Mesenchymal stem cell (in vitro differentiated cells and primary cell): ENCODE results near the gene GRIN2C.

Source experiments
- DNase-seq: peaks from one replicate; pipeline ENCODE4 v3.0.0-alpha.2; 2013
- H2AFZ ChIP-seq: one replicate; pipeline ENCODE4 v1.6.1; 2013; ENCODE audit warnings: low read depth, mild to moderate bottlenecking, control low read depth, inconsistent platforms, low read length, moderate library complexity
- H2AK5ac ChIP-seq: 2 replicates; pipeline ENCODE4 v1.6.1; 2013; ENCODE audit warnings: low read length, moderate library complexity, mild to moderate bottlenecking, inconsistent platforms; ENCODE audit not compliant: severe bottlenecking
- H2BK120ac ChIP-seq: one replicate; pipeline ENCODE4 v1.6.1; 2013; ENCODE audit warnings: low read depth, mild to moderate bottlenecking, inconsistent platforms, low read length, moderate library complexity
- H2BK12ac ChIP-seq, 2 experiments: one replicate each; pipeline ENCODE4 v1.6.1; 2013; ENCODE audit warnings: inconsistent platforms in 2 of 2, low read length in 2 of 2, mild to moderate bottlenecking in 2 of 2, moderate library complexity in 2 of 2, control low read depth in 1 of 2
- H2BK15ac ChIP-seq: one replicate; pipeline ENCODE4 v1.6.1; 2013; ENCODE audit warnings: mild to moderate bottlenecking, low read depth, inconsistent platforms; ENCODE audit not compliant: poor library complexity, severe bottlenecking
- H2BK5ac ChIP-seq: 2 replicates; pipeline ENCODE4 v1.6.1; 2013; ENCODE audit warnings: low read depth, mild to moderate bottlenecking, low read length, control low read depth, inconsistent platforms; ENCODE audit not compliant: poor library complexity, severe bottlenecking
- H3K14ac ChIP-seq, 2 experiments: one replicate each; pipeline ENCODE4 v1.6.1; 2013; ENCODE audit warnings: inconsistent platforms in 2 of 2, low read length in 2 of 2, control low read depth in 1 of 2, mild to moderate bottlenecking in 1 of 2, moderate library complexity in 1 of 2
- H3K18ac ChIP-seq, 2 experiments: one replicate each; pipeline ENCODE4 v1.6.1; 2013; ENCODE audit warnings: inconsistent platforms in 2 of 2, low read length in 2 of 2, control low read depth in 1 of 2, low read depth in 1 of 2, mild to moderate bottlenecking in 1 of 2
- H3K23ac ChIP-seq, 2 experiments: one replicate each; pipeline ENCODE4 v1.6.1; 2013; ENCODE audit warnings: inconsistent platforms in 2 of 2, low read length in 2 of 2, mild to moderate bottlenecking in 2 of 2, moderate library complexity in 2 of 2, control low read depth in 1 of 2
- H3K27ac ChIP-seq: 2 replicates; pipeline ENCODE4 v1.5.1; 2013; ENCODE audit warnings: mild to moderate bottlenecking, moderate library complexity, low read length, control low read depth, inconsistent platforms; ENCODE audit not compliant: poor library complexity, severe bottlenecking
- H3K27me3 ChIP-seq, 2 experiments: 2 replicates each; pipeline versions ENCODE4 v1.6.1 to v1.7.0; 2013; ENCODE audit warnings: low read length in 2 of 2, mild to moderate bottlenecking in 2 of 2, moderate library complexity in 2 of 2, control low read depth in 1 of 2, inconsistent platforms in 1 of 2; ENCODE audit not compliant: control insufficient read depth in 1 of 2, insufficient read depth in 1 of 2
- H3K36me3 ChIP-seq, 2 experiments: 2 replicates each; pipeline versions ENCODE4 v1.6.1 to v1.7.0; 2013; ENCODE audit warnings: low read length in 2 of 2, control low read depth in 1 of 2, inconsistent platforms in 1 of 2, low read depth in 1 of 2, mild to moderate bottlenecking in 1 of 2; ENCODE audit not compliant: insufficient read depth in 2 of 2, control insufficient read depth in 1 of 2
- H3K4ac ChIP-seq, 2 experiments: one replicate each; pipeline ENCODE4 v1.6.1; 2013; ENCODE audit warnings: inconsistent platforms in 2 of 2, low read length in 2 of 2, mild to moderate bottlenecking in 2 of 2, moderate library complexity in 2 of 2, control low read depth in 1 of 2, low read depth in 1 of 2
- H3K4me1 ChIP-seq: 2 replicates; pipeline ENCODE4 v1.6.1; 2013; ENCODE audit warnings: low read depth, low read length, control low read depth; ENCODE audit not compliant: control insufficient read depth, insufficient read depth
- H3K4me2 ChIP-seq: 2 replicates; pipeline ENCODE4 v1.6.1; 2013; ENCODE audit warnings: low read length, mild to moderate bottlenecking, inconsistent platforms; ENCODE audit not compliant: poor library complexity, severe bottlenecking
- H3K4me3 ChIP-seq, 2 experiments: 2 replicates each; pipeline versions ENCODE4 v1.5.1 to v1.7.0; 2013; ENCODE audit warnings: low read length in 2 of 2, mild to moderate bottlenecking in 2 of 2, control low read depth in 1 of 2, low read depth in 1 of 2; ENCODE audit not compliant: insufficient read depth in 1 of 2
- H3K79me1 ChIP-seq: replicated peaks from 2 replicates; pipeline ENCODE4 v1.6.1; 2013; ENCODE audit warnings: mild to moderate bottlenecking, control low read depth, low read length, inconsistent platforms; ENCODE audit not compliant: poor library complexity, severe bottlenecking
- H3K9ac ChIP-seq: 2 replicates; pipeline ENCODE4 v1.7.0; 2013; ENCODE audit warnings: mild to moderate bottlenecking, low read length, moderate library complexity
- H3K9me3 ChIP-seq: 2 replicates; pipeline ENCODE4 v1.7.0; 2013; ENCODE audit warnings: mild to moderate bottlenecking, low read length; ENCODE audit not compliant: control insufficient read depth
- H4K8ac ChIP-seq: one replicate; pipeline ENCODE4 v1.6.1; 2013; ENCODE audit warnings: inconsistent platforms, mild to moderate bottlenecking, low read length, moderate library complexity
- H4K91ac ChIP-seq: one replicate; pipeline ENCODE4 v1.6.1; 2013; ENCODE audit warnings: mild to moderate bottlenecking, low read length, inconsistent platforms
- WGBS: methylation state at CpG from one replicate; pipeline ENCODE4 v1.1.7; 2013; ENCODE audit warnings: mixed read lengths; 5-methylcytosine and 5-hydroxymethylcytosine counted together

Gene GRIN2C

DNA sequence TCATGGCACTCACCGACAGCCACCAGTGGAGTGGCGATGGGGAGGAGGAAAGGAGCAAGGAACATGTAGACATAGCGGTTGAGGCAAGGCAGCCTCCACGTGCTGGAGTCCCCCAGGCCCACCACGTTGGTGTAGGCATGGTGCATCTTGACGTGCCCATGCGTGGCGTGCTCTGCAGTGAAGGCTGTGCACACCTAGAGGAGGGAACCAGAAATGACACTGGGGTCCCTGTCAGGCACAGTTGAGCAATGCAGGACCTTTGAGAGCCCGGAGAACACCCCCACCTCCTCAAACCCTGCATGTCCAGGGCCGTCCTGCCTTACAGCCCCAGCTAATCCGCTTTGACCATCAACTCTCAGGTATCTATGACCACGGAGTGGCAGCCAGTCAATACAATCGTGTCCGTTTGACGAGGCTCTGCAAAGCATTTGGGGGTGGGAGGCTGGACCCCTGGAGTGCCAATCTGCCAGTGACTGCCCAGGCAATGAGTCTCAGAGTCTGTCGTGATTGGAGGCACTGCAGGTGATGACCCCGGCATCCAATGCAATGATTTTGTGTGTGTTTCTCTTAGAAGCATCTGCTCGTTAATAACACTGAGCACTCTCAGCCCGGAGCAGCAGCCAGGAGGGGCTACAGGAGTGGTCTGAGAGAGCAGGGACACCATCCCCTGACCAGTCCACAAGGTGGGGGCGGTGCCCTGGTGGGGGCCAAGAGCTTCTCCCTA, 23.0 kb upstream of the GRIN2C start:
- Histone ChIP-seq H3K27me3 (peaks cover 39 to 71% of the 10 kb centered on the region in 2 experiments), H3K4me2 (no peak overlapping the region), H2BK12ac (no peak overlapping the region), H3K4ac (no peak overlapping the region), H3K9ac (no peak overlapping the region), H3K79me1 (no peaks in the 10 kb centered on the region), H3K23ac (no peak overlapping the region), H4K8ac (no peak overlapping the region), H3K36me3 (no peaks in the 10 kb centered on the region), H2BK5ac (no peak overlapping the region), H3K14ac (no peak overlapping the region), H2BK15ac (no peak overlapping the region), H2BK120ac (no peak overlapping the region), H3K27ac (no peak overlapping the region), H3K18ac (no peak overlapping the region), H3K4me1 (no peaks in the 10 kb centered on the region), H3K9me3 (no peaks in the 10 kb centered on the region), H3K4me3 (no peak overlapping the region), H2AK5ac (no peak overlapping the region), H4K91ac (no peak overlapping the region), H2AFZ (no peak overlapping the region)
- WGBS, result 84% methylated on average over 20 of the region's 20 CpGs
- no peak for DNase-seq

DNA sequence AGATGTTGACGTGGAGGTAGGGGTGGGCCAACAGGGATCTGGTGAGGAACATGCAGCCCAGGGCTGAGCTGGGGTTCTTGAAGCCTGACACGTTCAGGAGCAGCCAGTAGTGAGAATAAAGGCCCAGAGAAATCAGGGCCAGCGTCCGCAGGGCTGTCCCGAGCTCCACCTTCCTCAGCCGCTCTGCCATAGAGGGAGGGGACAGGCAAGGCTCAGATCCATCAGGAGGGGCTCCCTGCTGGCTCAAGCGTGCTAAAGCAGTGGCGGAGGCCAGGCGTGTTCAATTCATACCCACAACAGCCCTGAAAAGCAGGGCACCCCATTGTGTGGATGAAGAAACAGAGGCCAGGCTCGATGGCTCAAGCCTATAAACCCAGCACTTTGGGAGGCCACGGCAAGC, 21.4 kb upstream of the GRIN2C start:
- H3K23ac ChIP-seq, result no peak overlapping the region
- H3K4me2 ChIP-seq, result no peak overlapping the region
- no peak overlapping the region for H3K27ac ChIP-seq
- no peak overlapping the region for H2AFZ ChIP-seq
- no peak overlapping the region for H3K14ac ChIP-seq
- 76% methylated on average over 10 of the region's 11 CpGs for WGBS
- no peak overlapping the region for H3K4ac ChIP-seq
- no peak overlapping the region for H4K8ac ChIP-seq
- no peak overlapping the region for H2BK15ac ChIP-seq
- no peak overlapping the region for H3K4me3 ChIP-seq
- no peaks in the 10 kb centered on the region for H3K9me3 ChIP-seq
- H3K27me3 ChIP-seq, result peaks cover 39 to 58% of the 10 kb centered on the region in 2 experiments
- no peaks in the 10 kb centered on the region for H3K36me3 ChIP-seq
- H2BK5ac ChIP-seq, result no peak overlapping the region
- no peak overlapping the region for H2AK5ac ChIP-seq
- no peaks in the 10 kb centered on the region for H3K4me1 ChIP-seq
- no peak overlapping the region for H3K9ac ChIP-seq
- no peaks in the 10 kb centered on the region for H3K79me1 ChIP-seq
- H4K91ac ChIP-seq, result no peak overlapping the region
- no peak overlapping the region for H2BK120ac ChIP-seq
- DNase-seq, result no peak
- H3K18ac ChIP-seq, result no peak overlapping the region
- H2BK12ac ChIP-seq, result no peak overlapping the region

DNA sequence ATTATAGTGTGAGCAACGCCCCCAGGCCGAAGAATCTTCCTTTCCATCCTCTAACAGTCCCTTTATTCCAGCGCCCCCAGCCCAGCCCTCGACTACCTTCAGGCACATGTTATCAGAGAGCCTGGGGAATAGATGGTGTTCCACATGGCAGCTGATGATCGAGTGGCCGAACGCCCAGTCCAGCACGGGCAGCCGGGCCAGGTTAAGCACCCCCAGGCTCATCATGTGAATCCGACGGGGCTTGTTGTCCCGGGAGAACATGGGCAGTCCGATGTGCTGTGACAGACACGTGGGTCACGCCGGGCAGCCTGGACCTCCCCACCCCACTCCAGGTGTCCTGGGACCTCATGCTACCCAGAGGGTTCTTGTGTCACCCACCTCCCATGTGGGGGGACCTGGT, 19.6 kb upstream of the GRIN2C start:
- H3K23ac ChIP-seq, result no peak overlapping the region
- H2AFZ ChIP-seq, result no peak overlapping the region
- H3K4me3 ChIP-seq, result no peak overlapping the region
- no peak overlapping the region for H3K4ac ChIP-seq
- H3K27ac ChIP-seq, result no peak overlapping the region
- no peak overlapping the region for H4K8ac ChIP-seq
- H3K9me3 ChIP-seq, result no peaks in the 10 kb centered on the region
- WGBS, result 88% methylated on average over 14 of the region's 16 CpGs
- H3K4me1 ChIP-seq, result no peaks in the 10 kb centered on the region
- no peak for DNase-seq
- H3K36me3 ChIP-seq, result no peaks in the 10 kb centered on the region
- no peak overlapping the region for H3K14ac ChIP-seq
- H3K18ac ChIP-seq, result no peak overlapping the region
- H3K9ac ChIP-seq, result no peak overlapping the region
- no peak overlapping the region for H2BK15ac ChIP-seq
- H2BK5ac ChIP-seq, result no peak overlapping the region
- no peak overlapping the region for H3K4me2 ChIP-seq
- H2BK120ac ChIP-seq, result no peak overlapping the region
- H2AK5ac ChIP-seq, result no peak overlapping the region
- H4K91ac ChIP-seq, result no peak overlapping the region
- H3K27me3 ChIP-seq, result peaks cover 41 to 48% of the 10 kb centered on the region in 2 experiments
- no peak overlapping the region for H2BK12ac ChIP-seq
- H3K79me1 ChIP-seq, result no peaks in the 10 kb centered on the region

DNA sequence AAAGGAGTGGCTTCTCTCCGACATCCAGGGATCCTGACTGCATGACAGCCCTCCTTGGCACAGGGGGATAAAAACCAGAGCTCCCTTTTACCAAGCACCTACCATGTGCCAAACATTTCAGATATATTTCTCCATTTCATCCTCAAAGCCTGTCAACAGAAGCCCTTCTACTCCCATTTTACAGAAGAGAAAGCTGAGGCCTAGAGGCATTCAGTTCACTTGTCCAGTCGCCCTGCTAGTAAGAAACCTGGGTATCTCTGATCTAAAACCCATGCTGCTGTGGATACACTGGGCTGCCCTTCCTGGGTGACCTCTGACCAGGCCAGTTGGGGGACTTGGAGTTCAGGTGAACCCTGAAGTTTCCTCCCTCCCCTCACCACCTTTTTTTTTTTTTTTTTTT, 19.0 kb upstream of the GRIN2C start:
- Histone ChIP-seq H2BK15ac (no peak overlapping the region), H3K4me2 (no peak overlapping the region), H3K18ac (no peak overlapping the region), H3K27me3 (peaks cover 41 to 42% of the 10 kb centered on the region in 2 experiments), H2BK120ac (no peak overlapping the region), H3K4me1 (no peaks in the 10 kb centered on the region), H2AK5ac (no peak overlapping the region), H3K27ac (no peak overlapping the region), H3K79me1 (no peaks in the 10 kb centered on the region), H3K14ac (no peak overlapping the region), H4K8ac (no peak overlapping the region), H3K9ac (no peak overlapping the region), H2BK5ac (no peak overlapping the region), H2BK12ac (no peak overlapping the region), H3K9me3 (no peaks in the 10 kb centered on the region), H3K4ac (no peak overlapping the region), H2AFZ (no peak overlapping the region), H3K36me3 (no peaks in the 10 kb centered on the region), H4K91ac (no peak overlapping the region), H3K23ac (no peak overlapping the region), H3K4me3 (no peak overlapping the region)
- WGBS, result 64% methylated on average over 2 of the region's 2 CpGs
- DNase-seq, result no peak
